Fibroblast of lung (primary cell): Measurements from ENCODE around the gene ARPC2. TPM values are rescaled to one million over a fixed set of nuclear protein-coding genes. Genes with fewer than 3 reads are reported as not detected.

Experiments
- DNase-seq, 2 donors: peaks; one replicate each; pipeline versions ENCODE4 v3.0.0 to v3.0.0-alpha.2; 2010; ENCODE audit warnings: low read depth in 2 of 2
- H2AFZ ChIP-seq: 2 replicates; pipeline ENCODE4 v1.5.1; 2012; ENCODE audit warnings: low read length, control low read depth, inconsistent platforms
- H3K27ac ChIP-seq: 2 replicates; pipeline ENCODE4 v1.5.1; 2011; ENCODE audit warnings: low read length, control low read depth; ENCODE audit not compliant: insufficient read depth
- H3K27me3 ChIP-seq: 2 replicates; pipeline ENCODE4 v1.5.1; 2011; ENCODE audit warnings: mild to moderate bottlenecking, low read length; ENCODE audit not compliant: control insufficient read depth, insufficient read depth
- H3K36me3 ChIP-seq: 2 replicates; pipeline ENCODE4 v1.5.1; 2011; ENCODE audit warnings: low read length; ENCODE audit not compliant: control insufficient read depth, insufficient read depth
- H3K4me1 ChIP-seq: 2 replicates; pipeline ENCODE4 v1.5.1; 2011; ENCODE audit warnings: low read length; ENCODE audit not compliant: control insufficient read depth, insufficient read depth; ENCODE audit errors: extremely low read depth
- H3K4me2 ChIP-seq: 2 replicates; pipeline ENCODE4 v1.5.1; 2011; ENCODE audit warnings: low read length, control low read depth; ENCODE audit not compliant: insufficient read depth; ENCODE audit errors: extremely low read depth
- H3K4me3 ChIP-seq, 4 experiments: fragments of 200-600 bp in 1 of 4; sonication (generic) in 1 of 4; replicated peaks in 1 of 4; 2 replicates each; pipeline ENCODE4 v1.5.1; 2011 to 2016; ENCODE audit warnings: low read length in 4 of 4, low read depth in 3 of 4, mild to moderate bottlenecking in 3 of 4, control low read depth in 2 of 4, inconsistent platforms in 1 of 4, mixed read lengths in 1 of 4; ENCODE audit not compliant: insufficient read depth in 1 of 4; ENCODE audit errors: control extremely low read depth in 1 of 4
- H3K79me2 ChIP-seq: 2 replicates; pipeline ENCODE4 v1.5.1; 2012; ENCODE audit warnings: mild to moderate bottlenecking, low read length, inconsistent platforms; ENCODE audit not compliant: control insufficient read depth, insufficient read depth
- H3K9ac ChIP-seq: 2 replicates; pipeline ENCODE4 v1.5.1; 2011; ENCODE audit warnings: mild to moderate bottlenecking, low read length, control low read depth; ENCODE audit not compliant: insufficient read depth
- H3K9me3 ChIP-seq: 2 replicates; pipeline ENCODE4 v1.5.1; 2012; ENCODE audit warnings: low read depth, low read length; ENCODE audit not compliant: control insufficient read depth, insufficient read depth
- H4K20me1 ChIP-seq: 2 replicates; pipeline ENCODE4 v1.5.1; 2011; ENCODE audit warnings: low read length; ENCODE audit not compliant: control insufficient read depth, insufficient read depth; ENCODE audit errors: extremely low read depth
- EZH2 ChIP-seq: IDR thresholded peaks from 2 replicates; pipeline ENCODE4 v1.5.1; 2012; ENCODE audit warnings: low read length, control low read depth, mild to moderate bottlenecking; ENCODE audit errors: missing control alignments
- polyA plus RNA-seq, 2 donors: library from polyadenylated mRNA; depleted of rRNA in 1 of 2; stranded (reverse) in 1 of 2; unstranded in 1 of 2; fragments of >200 nt; gene quantifications; 2 replicates each; pipeline ENCODE4 v1.2.1, GENCODE V29; 2011 to 2012; ENCODE audit warnings: missing spikeins in 1 of 2
- total RNA-seq: library from RNA; depleted of rRNA; stranded (reverse); fragments of >200 nt; gene quantifications from 2 replicates; pipeline ENCODE4 v1.2.1, GENCODE V29; 2014
- TF ChIP-seq, protein P1 (sequence below), 2 donors: IDR thresholded peaks in 1 of 2; conservative IDR thresholded peaks in 1 of 2; 1 replicate in 1 of 2; 2 replicates in 1 of 2; pipeline ENCODE4 v1.5.1; 2011 to 2012; ENCODE audit warnings: low read length in 2 of 2, control low read depth in 1 of 2, inconsistent platforms in 1 of 2, low read depth in 1 of 2, mild to moderate bottlenecking in 1 of 2

The ARPC2 gene
- total and polyA plus RNA-seq, 2 donors (not counting 1 experiment from before 2014, with no cell fraction given): 199 to 893 TPM

DNA sequence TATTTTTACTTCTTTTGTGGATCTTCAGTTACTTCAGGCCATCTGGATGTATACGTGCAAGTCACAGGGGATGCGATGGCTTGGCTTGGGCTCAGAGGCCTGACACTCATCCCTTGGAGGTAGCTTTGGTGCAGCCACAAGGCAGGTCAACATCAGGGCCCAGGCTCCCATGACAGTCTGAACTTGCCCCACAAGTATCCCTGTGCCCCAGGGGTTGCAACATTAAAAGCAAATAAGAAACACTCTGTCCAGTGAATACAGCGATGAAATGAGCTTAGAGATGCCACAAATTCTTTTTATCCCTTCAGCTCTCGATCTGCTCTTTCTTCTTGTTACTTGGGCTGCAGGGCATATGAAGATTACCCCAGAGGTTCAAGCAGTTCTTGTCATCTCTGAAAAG lies 37.2 kb upstream of the ARPC2 start:
- Histone ChIP-seq H3K9ac (no peak overlapping the region), H3K79me2 (no peaks in the 10 kb centered on the region), H3K4me1 (no peaks in the 10 kb centered on the region), H3K4me2 (no peak overlapping the region), H3K36me3 (no peaks in the 10 kb centered on the region), H4K20me1 (no peaks in the 10 kb centered on the region), H3K27me3 (peaks cover 14% of the 10 kb centered on the region), H3K4me3 (no peak overlapping the region), H2AFZ (no peak overlapping the region), H3K9me3 (no peaks in the 10 kb centered on the region), H3K27ac (no peak overlapping the region)
- TF ChIP-seq EZH2: no peak
- TF ChIP-seq, protein P1, sequence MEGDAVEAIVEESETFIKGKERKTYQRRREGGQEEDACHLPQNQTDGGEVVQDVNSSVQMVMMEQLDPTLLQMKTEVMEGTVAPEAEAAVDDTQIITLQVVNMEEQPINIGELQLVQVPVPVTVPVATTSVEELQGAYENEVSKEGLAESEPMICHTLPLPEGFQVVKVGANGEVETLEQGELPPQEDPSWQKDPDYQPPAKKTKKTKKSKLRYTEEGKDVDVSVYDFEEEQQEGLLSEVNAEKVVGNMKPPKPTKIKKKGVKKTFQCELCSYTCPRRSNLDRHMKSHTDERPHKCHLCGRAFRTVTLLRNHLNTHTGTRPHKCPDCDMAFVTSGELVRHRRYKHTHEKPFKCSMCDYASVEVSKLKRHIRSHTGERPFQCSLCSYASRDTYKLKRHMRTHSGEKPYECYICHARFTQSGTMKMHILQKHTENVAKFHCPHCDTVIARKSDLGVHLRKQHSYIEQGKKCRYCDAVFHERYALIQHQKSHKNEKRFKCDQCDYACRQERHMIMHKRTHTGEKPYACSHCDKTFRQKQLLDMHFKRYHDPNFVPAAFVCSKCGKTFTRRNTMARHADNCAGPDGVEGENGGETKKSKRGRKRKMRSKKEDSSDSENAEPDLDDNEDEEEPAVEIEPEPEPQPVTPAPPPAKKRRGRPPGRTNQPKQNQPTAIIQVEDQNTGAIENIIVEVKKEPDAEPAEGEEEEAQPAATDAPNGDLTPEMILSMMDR (conservative IDR thresholded peaks at IDR 0.05 in 1 of 2, IDR thresholded peaks at IDR 0.05 in 1 of 2; ENCODE audit: low read depth in 1 of 2, low read length in 2 of 2): no peak
- no peak for DNase-seq

DNA sequence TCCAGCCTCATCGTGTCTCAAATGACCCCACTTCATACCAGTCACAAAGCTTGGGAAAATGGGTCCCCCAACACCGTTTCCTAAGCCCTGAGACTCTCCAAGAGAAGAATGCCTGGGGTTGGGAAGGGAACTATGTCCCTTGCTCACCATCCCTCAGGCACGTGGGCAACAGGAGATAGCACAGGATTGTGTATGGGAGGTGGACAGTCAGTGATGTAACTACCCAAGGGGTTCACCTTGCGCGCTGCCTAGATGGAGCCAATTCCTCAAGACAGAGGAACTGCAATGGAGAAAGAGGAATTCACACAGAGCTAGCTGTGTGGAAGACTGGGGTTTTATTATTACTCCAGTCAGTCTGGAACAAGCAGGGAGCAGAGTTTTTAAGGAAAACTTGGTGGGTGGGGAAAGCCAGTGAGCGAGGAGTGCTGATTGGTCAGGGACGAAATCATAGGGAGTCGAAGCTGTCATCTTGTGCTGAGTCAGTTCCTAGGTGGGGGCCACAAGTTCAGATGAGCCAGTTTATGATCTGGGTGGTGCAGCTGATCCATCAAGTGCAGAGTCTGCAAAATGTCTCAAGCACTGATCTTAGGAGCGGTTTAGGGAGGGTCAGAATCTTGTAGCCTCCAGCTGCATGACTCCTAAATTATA lies 36.4 kb upstream of the ARPC2 start:
- Histone ChIP-seq H3K9me3 (no peaks in the 10 kb centered on the region), H3K9ac (no peak overlapping the region), H3K36me3 (no peaks in the 10 kb centered on the region), H4K20me1 (no peaks in the 10 kb centered on the region), H3K4me2 (no peak overlapping the region), H3K27ac (no peak overlapping the region), H3K27me3 (peaks cover 14% of the 10 kb centered on the region), H2AFZ (no peak overlapping the region), H3K79me2 (no peaks in the 10 kb centered on the region), H3K4me3 (no peak overlapping the region), H3K4me1 (no peaks in the 10 kb centered on the region)
- TF ChIP-seq, protein P1 (conservative IDR thresholded peaks at IDR 0.05 in 1 of 2, IDR thresholded peaks at IDR 0.05 in 1 of 2; ENCODE audit: low read depth in 1 of 2, low read length in 2 of 2): no peak
- TF ChIP-seq EZH2: no peak
- DNase-seq: no peak

DNA sequence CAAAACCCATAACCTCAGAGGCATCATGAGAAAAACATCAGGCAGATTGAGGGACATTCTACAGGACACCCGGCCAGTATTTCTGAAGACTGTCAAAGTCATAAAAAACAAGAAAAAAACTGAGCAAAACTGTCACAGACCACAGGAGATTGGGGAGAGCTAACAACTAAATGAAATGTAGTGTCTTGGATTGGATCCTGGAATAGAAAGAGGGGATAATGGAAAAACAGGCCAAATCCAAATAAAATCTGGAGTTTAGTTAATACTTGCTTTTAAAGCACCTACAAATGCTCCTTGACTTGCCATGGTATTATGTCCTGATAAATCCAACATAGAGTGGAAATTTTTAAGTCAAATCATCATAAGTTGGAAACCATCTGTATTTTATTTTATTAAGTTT lies 32.7 kb upstream of the ARPC2 start:
- Histone ChIP-seq H3K4me1 (no peaks in the 10 kb centered on the region), H3K27me3 (peaks cover 14% of the 10 kb centered on the region), H4K20me1 (no peaks in the 10 kb centered on the region), H3K27ac (no peak overlapping the region), H3K9me3 (no peaks in the 10 kb centered on the region), H2AFZ (no peak overlapping the region), H3K9ac (no peak overlapping the region), H3K4me2 (no peak overlapping the region), H3K4me3 (no peak overlapping the region), H3K79me2 (no peaks in the 10 kb centered on the region), H3K36me3 (no peaks in the 10 kb centered on the region)
- no peak for DNase-seq
- TF ChIP-seq EZH2: no peak
- TF ChIP-seq, protein P1 (conservative IDR thresholded peaks at IDR 0.05 in 1 of 2, IDR thresholded peaks at IDR 0.05 in 1 of 2; ENCODE audit: low read depth in 1 of 2, low read length in 2 of 2): no peak
